ENCODE results near the gene NUAK1.

DNA sequence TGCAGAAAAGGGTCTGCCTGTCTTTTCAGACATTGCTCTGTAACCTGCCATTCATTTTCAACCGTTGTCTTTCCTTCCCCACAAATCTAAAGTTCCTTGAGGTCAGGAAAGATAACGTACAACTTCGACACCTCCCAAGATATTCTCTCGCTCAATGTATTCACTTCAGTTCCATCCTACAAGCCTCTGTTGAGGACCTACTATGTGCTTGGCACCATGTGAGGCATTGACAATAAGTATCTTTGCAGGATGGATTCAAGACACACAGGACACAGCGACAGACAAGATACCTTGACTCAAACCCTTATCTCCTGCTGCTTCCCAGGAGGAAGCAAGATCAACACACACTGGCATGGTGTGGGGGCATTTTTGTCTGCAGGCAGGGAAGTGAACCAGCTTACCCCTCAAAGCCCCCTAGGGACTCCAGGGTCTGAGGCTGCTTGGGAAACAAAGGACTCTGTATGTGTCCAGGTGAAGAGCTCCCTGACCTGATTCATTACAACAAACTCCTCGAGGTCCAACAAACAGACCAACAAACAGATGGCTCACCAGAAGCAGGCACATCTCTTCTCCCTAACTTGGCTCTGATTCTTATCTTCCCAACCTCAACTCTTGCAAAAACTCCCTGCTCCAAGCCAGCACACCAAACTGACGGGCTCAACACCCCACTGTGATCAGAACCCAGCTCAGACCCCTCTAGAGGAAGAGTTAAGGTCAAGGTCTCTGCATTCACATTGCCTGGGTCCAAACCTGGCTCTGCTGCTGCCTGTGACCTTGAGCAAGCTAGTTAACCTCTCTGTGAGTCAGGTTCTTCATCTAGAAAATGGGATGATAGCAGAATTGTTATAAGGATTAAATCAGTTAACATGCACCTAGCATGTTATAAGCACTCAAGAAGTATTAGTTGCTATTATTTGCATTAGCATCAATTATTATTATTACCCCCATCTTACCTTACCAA is 6.3 kb downstream of the NUAK1 start:
- TF ChIP-seq, protein P1, sequence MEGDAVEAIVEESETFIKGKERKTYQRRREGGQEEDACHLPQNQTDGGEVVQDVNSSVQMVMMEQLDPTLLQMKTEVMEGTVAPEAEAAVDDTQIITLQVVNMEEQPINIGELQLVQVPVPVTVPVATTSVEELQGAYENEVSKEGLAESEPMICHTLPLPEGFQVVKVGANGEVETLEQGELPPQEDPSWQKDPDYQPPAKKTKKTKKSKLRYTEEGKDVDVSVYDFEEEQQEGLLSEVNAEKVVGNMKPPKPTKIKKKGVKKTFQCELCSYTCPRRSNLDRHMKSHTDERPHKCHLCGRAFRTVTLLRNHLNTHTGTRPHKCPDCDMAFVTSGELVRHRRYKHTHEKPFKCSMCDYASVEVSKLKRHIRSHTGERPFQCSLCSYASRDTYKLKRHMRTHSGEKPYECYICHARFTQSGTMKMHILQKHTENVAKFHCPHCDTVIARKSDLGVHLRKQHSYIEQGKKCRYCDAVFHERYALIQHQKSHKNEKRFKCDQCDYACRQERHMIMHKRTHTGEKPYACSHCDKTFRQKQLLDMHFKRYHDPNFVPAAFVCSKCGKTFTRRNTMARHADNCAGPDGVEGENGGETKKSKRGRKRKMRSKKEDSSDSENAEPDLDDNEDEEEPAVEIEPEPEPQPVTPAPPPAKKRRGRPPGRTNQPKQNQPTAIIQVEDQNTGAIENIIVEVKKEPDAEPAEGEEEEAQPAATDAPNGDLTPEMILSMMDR (IDR thresholded peaks at IDR 0.05) = no peak
- no peak for TF ChIP-seq POLR2A (IDR thresholded peaks at IDR 0.05)
